GM23338 (cell line): Measurements from ENCODE around the gene DNMT1. TPM values are rescaled to one million over a fixed set of nuclear protein-coding genes. Genes with fewer than 3 reads are reported as not detected.

Source experiments
- ATAC-seq: fragments of 200-7000 bp; cut with Tn5 transposase; 3 replicates; pipeline ENCODE4 v1.9.1; 2020
- DNase-seq: peaks from one replicate; pipeline ENCODE4 v3.0.0-alpha.2; 2015; ENCODE audit warnings: low spot score
- H2AFZ ChIP-seq: fragments of 200-600 bp; sonication (generic); 2 replicates; pipeline ENCODE4 v1.8.0; 2016; ENCODE audit warnings: antibody characterized with exemption, mild to moderate bottlenecking, moderate library complexity
- H3F3A ChIP-seq: fragments of 200-600 bp; sonication (generic); replicated peaks from 2 replicates; pipeline ENCODE4 v1.8.0; 2017; ENCODE audit warnings: antibody characterized with exemption, mixed run types, low read depth
- H3K27ac ChIP-seq: fragments of 200-600 bp; sonication (generic); 2 replicates; pipeline ENCODE4 v1.6.1; 2016; ENCODE audit warnings: low read depth
- H3K27me3 ChIP-seq: fragments of 200-600 bp; sonication (generic); 2 replicates; pipeline ENCODE4 v1.8.0; 2016; ENCODE audit warnings: mild to moderate bottlenecking, mixed run types, moderate library complexity; ENCODE audit not compliant: insufficient read depth
- H3K36me3 ChIP-seq: fragments of 200-600 bp; sonication (generic); 2 replicates; pipeline ENCODE4 v1.8.0; 2016; ENCODE audit warnings: mild to moderate bottlenecking; ENCODE audit not compliant: insufficient read depth
- H3K4me1 ChIP-seq: fragments of 200-600 bp; sonication (generic); 2 replicates; pipeline ENCODE4 v1.8.0; 2016; ENCODE audit warnings: mild to moderate bottlenecking, moderate library complexity; ENCODE audit not compliant: insufficient read depth
- H3K4me2 ChIP-seq: fragments of 200-600 bp; sonication (generic); 2 replicates; pipeline ENCODE4 v1.7.1; 2017; ENCODE audit warnings: mixed run types
- H3K4me3 ChIP-seq: fragments of 200-600 bp; sonication (generic); 2 replicates; pipeline ENCODE4 v1.6.1; 2016; ENCODE audit warnings: mixed run types
- H3K79me2 ChIP-seq: fragments of 200-600 bp; sonication (generic); replicated peaks from 2 replicates; pipeline ENCODE4 v1.8.0; 2017; ENCODE audit warnings: mild to moderate bottlenecking; ENCODE audit not compliant: insufficient read depth
- H3K9me2 ChIP-seq: fragments of 200-600 bp; sonication (generic); 2 replicates; pipeline ENCODE4 v1.8.0; 2017; ENCODE audit not compliant: insufficient read depth
- H4K20me1 ChIP-seq: fragments of 200-600 bp; sonication (generic); replicated peaks from 2 replicates; pipeline ENCODE4 v1.8.0; 2017; ENCODE audit warnings: mild to moderate bottlenecking; ENCODE audit not compliant: insufficient read depth
- H3K27ac Mint-ChIP-seq: 2 replicates; pipeline ENCODE4 v1.8.0; 2020; ENCODE audit warnings: inconsistent platforms, mild to moderate bottlenecking, moderate library complexity, mixed read lengths
- H3K27me3 Mint-ChIP-seq: 3 replicates; pipeline ENCODE4 v1.8.0; 2022; ENCODE audit warnings: low read depth, mild to moderate bottlenecking, moderate library complexity, mixed read lengths, inconsistent platforms; ENCODE audit not compliant: insufficient read depth, poor library complexity
- H3K36me3 Mint-ChIP-seq: 3 replicates; pipeline ENCODE4 v1.8.0; 2021; ENCODE audit warnings: low read depth, mild to moderate bottlenecking, inconsistent platforms, moderate library complexity, mixed read lengths
- H3K4me1 Mint-ChIP-seq: 3 replicates; pipeline ENCODE4 v1.8.0; 2020; ENCODE audit warnings: mild to moderate bottlenecking, inconsistent platforms, mixed read lengths
- H3K4me3 Mint-ChIP-seq: 3 replicates; pipeline ENCODE4 v1.8.0; 2021; ENCODE audit warnings: moderate library complexity, mild to moderate bottlenecking, inconsistent platforms, mixed read lengths
- H3K9me3 Mint-ChIP-seq: 3 replicates; pipeline ENCODE4 v1.8.0; 2020; ENCODE audit warnings: moderate library complexity, mild to moderate bottlenecking, inconsistent platforms, mixed read lengths
- CREB1 ChIP-seq: fragments of 250-450 bp; sonication (Bioruptor Pico); IDR thresholded peaks from 2 replicates; pipeline ENCODE4 v1.5.0; 2020; ENCODE audit warnings: low read depth, mild to moderate bottlenecking, moderate library complexity
- POLR2AphosphoS5 ChIP-seq: IDR thresholded peaks from 2 replicates; pipeline ENCODE4 v1.6.1; 2016; ENCODE audit warnings: antibody characterized with exemption, low read depth
- ZNF462 ChIP-seq: fragments of 250-450 bp; sonication (Bioruptor Pico); IDR thresholded peaks from 2 replicates; pipeline ENCODE4 v1.5.0; 2020; ENCODE audit warnings: mild to moderate bottlenecking, moderate library complexity
- polyA plus RNA-seq: library from polyadenylated mRNA; unstranded; fragments of >200 nt; fragmentation: Nextera tagmentation; extraction: Ambion mirVana; gene quantifications from 2 replicates; pipeline ENCODE4 v1.2.1, GENCODE V29; 2016
- total RNA-seq: library from RNA; depleted of rRNA; stranded (reverse); fragments of >200 nt; shearing (Covaris generic); gene quantifications from 2 replicates; pipeline ENCODE4 v1.2.3, GENCODE V29; 2014
- TF ChIP-seq, protein P1 (sequence below): IDR thresholded peaks from 2 replicates; pipeline ENCODE4 v1.6.1; 2016; ENCODE audit warnings: antibody characterized with exemption

Gene DNMT1
- total and polyA plus RNA-seq, 2 experiments from 2014 or later = 238 to 589 TPM

GRCh38 chr19:10106100-10106936 lies 88.4 kb downstream of the DNMT1 start, which contains the start of gene PPAN:
Gene PPAN, plus strand, starts transcription at chr19:10106362. Its CDS starts 33 bp downstream, at chr19:10106395.
- Histone ChIP-seq H2AFZ (peak within 1 kb of the TSS; percentile 77; the same call in 1 of the 2 replicates), H3K9me2 (no peaks in the 10 kb centered on the region), H3K36me3 (peaks cover 27% of the 10 kb centered on the region), H3K4me1 (peaks cover 7% of the 10 kb centered on the region; the same call in 1 of the 2 replicates), H3K4me3 (peak within 1 kb of the TSS; percentile 98), H4K20me1 (0 out of 2 replicates have a peak, but pooled peaks cover 7% of the 10 kb centered on the region), H3F3A (peaks cover 30% of the 10 kb centered on the region; the same call in 1 of the 2 replicates), H3K79me2 (peaks cover 24% of the 10 kb centered on the region), H3K27me3 (no peaks in the 10 kb centered on the region), H3K4me2 (peak within 1 kb of the TSS; percentile 97), H3K27ac (peak within 1 kb of the TSS; percentile 50; the same call in 1 of the 2 replicates)
- TF ChIP-seq POLR2AphosphoS5 = peak; percentile 94
- TF ChIP-seq, protein P1, sequence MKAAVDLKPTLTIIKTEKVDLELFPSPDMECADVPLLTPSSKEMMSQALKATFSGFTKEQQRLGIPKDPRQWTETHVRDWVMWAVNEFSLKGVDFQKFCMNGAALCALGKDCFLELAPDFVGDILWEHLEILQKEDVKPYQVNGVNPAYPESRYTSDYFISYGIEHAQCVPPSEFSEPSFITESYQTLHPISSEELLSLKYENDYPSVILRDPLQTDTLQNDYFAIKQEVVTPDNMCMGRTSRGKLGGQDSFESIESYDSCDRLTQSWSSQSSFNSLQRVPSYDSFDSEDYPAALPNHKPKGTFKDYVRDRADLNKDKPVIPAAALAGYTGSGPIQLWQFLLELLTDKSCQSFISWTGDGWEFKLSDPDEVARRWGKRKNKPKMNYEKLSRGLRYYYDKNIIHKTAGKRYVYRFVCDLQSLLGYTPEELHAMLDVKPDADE = peak; percentile 86
- peak; percentile 94 for TF ChIP-seq CREB1
- no peak for TF ChIP-seq ZNF462 (CRISPR knock-in tag)
- Mint-ChIP-seq H3K4me3 (peak within 1 kb of the TSS; percentile 96), H3K27me3 (peaks cover 21% of the 10 kb centered on the region), H3K4me1 (peaks cover 10% of the 10 kb centered on the region), H3K36me3 (peaks cover 46% of the 10 kb centered on the region), H3K9me3 (no peaks in the 10 kb centered on the region), H3K27ac (peak within 1 kb of the TSS; percentile 93)
- ATAC-seq (peak; percentile 98), DNase-seq (peak; percentile 100)
